Measurements from ENCODE around the gene JTB. TPM values are rescaled to one million over a fixed set of nuclear protein-coding genes. Genes with fewer than 3 reads are reported as not detected.

JTB gene
- total RNA-seq, 1 donor from 2014 or later: 47.7 TPM

DNA sequence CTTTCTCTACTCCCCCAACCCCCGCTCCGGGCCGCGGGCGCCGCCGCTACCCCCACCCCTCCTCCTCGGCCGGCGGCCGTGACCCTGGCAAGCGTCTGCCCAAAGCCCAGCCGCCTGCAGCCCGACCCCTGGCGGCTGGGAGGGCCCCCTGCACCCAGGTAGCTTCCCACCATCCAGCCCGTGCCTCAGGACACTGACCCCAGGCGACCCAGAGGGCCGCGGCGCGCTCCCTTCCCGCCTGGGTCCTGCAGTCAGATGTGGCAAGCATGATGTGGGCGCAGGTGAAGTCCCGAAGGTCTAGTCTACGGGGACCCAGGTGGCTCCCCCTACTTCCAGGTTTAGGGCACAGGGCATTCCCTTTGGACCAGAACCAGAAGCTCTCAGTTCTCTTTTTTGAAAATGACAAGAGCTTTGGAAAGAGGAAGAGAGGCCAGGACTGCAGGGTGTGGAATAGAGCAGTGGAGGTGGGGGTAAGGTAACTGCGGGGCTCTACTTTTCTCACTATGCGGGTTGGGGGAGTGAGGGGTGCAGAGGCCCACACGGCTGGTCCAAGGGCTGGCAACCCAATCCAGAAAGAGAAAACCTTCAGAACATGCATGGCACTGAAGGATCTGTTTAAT lies 30.7 kb downstream of the JTB start, which contains the start of gene DENND4B:
Gene DENND4B (minus strand): TSS at position 97 of the 620 bp plus-strand sequence. CDS start 2,344 bp downstream, outside the sequence.
- Histone ChIP-seq H3K4me1 (peaks cover 5% of the 10 kb centered on the region), H3K27me3 (no peaks in the 10 kb centered on the region), H3K79me2 (ENCODE audit: low read depth) (peaks cover 17% of the 10 kb centered on the region), H2AFZ (replicated peaks) (peak within 1 kb of the TSS; percentile 89), H3K9ac (no peak within 1 kb of the TSS), H4K20me1 (ENCODE audit: low read depth) (peaks cover 18% of the 10 kb centered on the region), H3K4me3 (peak within 1 kb of the TSS; percentile 73), H3K36me3 (no peaks in the 10 kb centered on the region), H3K9me3 (ENCODE audit: low read depth) (no peaks in the 10 kb centered on the region), H3K4me2 (peak within 1 kb of the TSS; percentile 98), H3F3A (ENCODE audit: low read depth) (peaks cover 28% of the 10 kb centered on the region), H3K27ac (no peak within 1 kb of the TSS)
- Mint-ChIP-seq H3K9me3 (no peaks in the 10 kb centered on the region), H3K27me3 (ENCODE audit: insufficient read depth, low read depth) (peaks cover 2% of the 10 kb centered on the region), H3K4me1 (peaks cover 19% of the 10 kb centered on the region), H3K27ac (no peak within 1 kb of the TSS), H3K36me3 (peaks cover 17% of the 10 kb centered on the region), H3K4me3 (peak within 1 kb of the TSS; percentile 90)
- TF ChIP-seq, protein P1, sequence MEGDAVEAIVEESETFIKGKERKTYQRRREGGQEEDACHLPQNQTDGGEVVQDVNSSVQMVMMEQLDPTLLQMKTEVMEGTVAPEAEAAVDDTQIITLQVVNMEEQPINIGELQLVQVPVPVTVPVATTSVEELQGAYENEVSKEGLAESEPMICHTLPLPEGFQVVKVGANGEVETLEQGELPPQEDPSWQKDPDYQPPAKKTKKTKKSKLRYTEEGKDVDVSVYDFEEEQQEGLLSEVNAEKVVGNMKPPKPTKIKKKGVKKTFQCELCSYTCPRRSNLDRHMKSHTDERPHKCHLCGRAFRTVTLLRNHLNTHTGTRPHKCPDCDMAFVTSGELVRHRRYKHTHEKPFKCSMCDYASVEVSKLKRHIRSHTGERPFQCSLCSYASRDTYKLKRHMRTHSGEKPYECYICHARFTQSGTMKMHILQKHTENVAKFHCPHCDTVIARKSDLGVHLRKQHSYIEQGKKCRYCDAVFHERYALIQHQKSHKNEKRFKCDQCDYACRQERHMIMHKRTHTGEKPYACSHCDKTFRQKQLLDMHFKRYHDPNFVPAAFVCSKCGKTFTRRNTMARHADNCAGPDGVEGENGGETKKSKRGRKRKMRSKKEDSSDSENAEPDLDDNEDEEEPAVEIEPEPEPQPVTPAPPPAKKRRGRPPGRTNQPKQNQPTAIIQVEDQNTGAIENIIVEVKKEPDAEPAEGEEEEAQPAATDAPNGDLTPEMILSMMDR (IDR thresholded peaks at IDR 0.05): peak; percentile 87
- TF ChIP-seq EZH2phosphoT487 (IDR thresholded peaks at IDR 0.05): no peak
- no peak for TF ChIP-seq EZH2 (IDR thresholded peaks at IDR 0.05)
- DNase-seq (ENCODE audit: low spot score): peak; percentile 92

- Histone ChIP-seq H3K27me3 (no peaks in the 10 kb centered on the region), H4K20me1 (ENCODE audit: low read depth) (peaks cover 18% of the 10 kb centered on the region), H3K9ac (no peak overlapping the region), H3F3A (ENCODE audit: low read depth) (peaks cover 28% of the 10 kb centered on the region), H3K4me2 (peak overlapping the region; percentile 98), H3K4me3 (peak overlapping the region; percentile 73), H2AFZ (replicated peaks) (peak overlapping the region; percentile 89), H3K27ac (no peak overlapping the region), H3K36me3 (no peaks in the 10 kb centered on the region), H3K79me2 (ENCODE audit: low read depth) (peaks cover 17% of the 10 kb centered on the region), H3K9me3 (ENCODE audit: low read depth) (no peaks in the 10 kb centered on the region), H3K4me1 (peaks cover 5% of the 10 kb centered on the region)
- Mint-ChIP-seq H3K27me3 (ENCODE audit: insufficient read depth, low read depth) (peaks cover 2% of the 10 kb centered on the region), H3K27ac (no peak overlapping the region), H3K4me3 (peak overlapping the region; percentile 90), H3K9me3 (no peaks in the 10 kb centered on the region), H3K4me1 (peaks cover 19% of the 10 kb centered on the region), H3K36me3 (peaks cover 19% of the 10 kb centered on the region)
- no peak for TF ChIP-seq EZH2 (IDR thresholded peaks at IDR 0.05)
- no peak for TF ChIP-seq EZH2phosphoT487 (IDR thresholded peaks at IDR 0.05)
- TF ChIP-seq, protein P1 (IDR thresholded peaks at IDR 0.05): no peak
- peak; percentile 57 for DNase-seq (ENCODE audit: low spot score)
Observed at GRCh38 chr1:153945795-153946621, 31.5 kb downstream of the JTB start.

- H3K79me2 ChIP-seq (ENCODE audit: low read depth): peaks cover 17% of the 10 kb centered on the region
- Mint-ChIP-seq H3K36me3 (peaks cover 20% of the 10 kb centered on the region), H3K9me3 (no peaks in the 10 kb centered on the region), H3K27ac (no peak overlapping the region), H3K4me3 (peak overlapping the region; percentile 90), H3K27me3 (ENCODE audit: insufficient read depth, low read depth) (peaks cover 2% of the 10 kb centered on the region), H3K4me1 (peaks cover 19% of the 10 kb centered on the region)
- DNase-seq (ENCODE audit: low spot score): peak; percentile 36
- no peaks in the 10 kb centered on the region for H3K36me3 ChIP-seq
- peaks cover 5% of the 10 kb centered on the region for H3K4me1 ChIP-seq
- H3K4me3 ChIP-seq: peak overlapping the region; percentile 73
- TF ChIP-seq, protein P1 (IDR thresholded peaks at IDR 0.05): no peak
- TF ChIP-seq EZH2 (IDR thresholded peaks at IDR 0.05): no peak
- no peak for TF ChIP-seq EZH2phosphoT487 (IDR thresholded peaks at IDR 0.05)
- H3K27me3 ChIP-seq: no peaks in the 10 kb centered on the region
- no peak overlapping the region for H3K27ac ChIP-seq
- H3K9me3 ChIP-seq (ENCODE audit: low read depth): no peaks in the 10 kb centered on the region
- H3K9ac ChIP-seq: no peak overlapping the region
- H4K20me1 ChIP-seq (ENCODE audit: low read depth): peaks cover 18% of the 10 kb centered on the region
- H2AFZ ChIP-seq (replicated peaks): peak overlapping the region; percentile 89
- H3K4me2 ChIP-seq: peak overlapping the region; percentile 98
- H3F3A ChIP-seq (ENCODE audit: low read depth): peaks cover 28% of the 10 kb centered on the region
Observed at GRCh38 chr1:153945131-153945794, 32.2 kb downstream of the JTB start.
